ENCODE results near the gene ABCC1. TPM values are rescaled to one million over a fixed set of nuclear protein-coding genes. Genes with fewer than 3 reads are reported as not detected.

Gene ABCC1
- total RNA-seq, 6 experiments from 2014 or later, result 49.3 to 63.6 (median 57.1) TPM

- peak overlapping the region; percentile 95 for H3K27ac Mint-ChIP-seq
- H3K9me3 Mint-ChIP-seq, result peaks cover 8% of the 10 kb centered on the region
- peaks cover 23% of the 10 kb centered on the region for H3K4me1 Mint-ChIP-seq (ENCODE audit: low read depth)
- TF ChIP-seq, protein P1, sequence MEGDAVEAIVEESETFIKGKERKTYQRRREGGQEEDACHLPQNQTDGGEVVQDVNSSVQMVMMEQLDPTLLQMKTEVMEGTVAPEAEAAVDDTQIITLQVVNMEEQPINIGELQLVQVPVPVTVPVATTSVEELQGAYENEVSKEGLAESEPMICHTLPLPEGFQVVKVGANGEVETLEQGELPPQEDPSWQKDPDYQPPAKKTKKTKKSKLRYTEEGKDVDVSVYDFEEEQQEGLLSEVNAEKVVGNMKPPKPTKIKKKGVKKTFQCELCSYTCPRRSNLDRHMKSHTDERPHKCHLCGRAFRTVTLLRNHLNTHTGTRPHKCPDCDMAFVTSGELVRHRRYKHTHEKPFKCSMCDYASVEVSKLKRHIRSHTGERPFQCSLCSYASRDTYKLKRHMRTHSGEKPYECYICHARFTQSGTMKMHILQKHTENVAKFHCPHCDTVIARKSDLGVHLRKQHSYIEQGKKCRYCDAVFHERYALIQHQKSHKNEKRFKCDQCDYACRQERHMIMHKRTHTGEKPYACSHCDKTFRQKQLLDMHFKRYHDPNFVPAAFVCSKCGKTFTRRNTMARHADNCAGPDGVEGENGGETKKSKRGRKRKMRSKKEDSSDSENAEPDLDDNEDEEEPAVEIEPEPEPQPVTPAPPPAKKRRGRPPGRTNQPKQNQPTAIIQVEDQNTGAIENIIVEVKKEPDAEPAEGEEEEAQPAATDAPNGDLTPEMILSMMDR (IDR thresholded peaks at IDR 0.05), result no peak
- H3K4me3 Mint-ChIP-seq, result no peak overlapping the region
- no peaks in the 10 kb centered on the region for H3K36me3 Mint-ChIP-seq (ENCODE audit: low read depth)
- no peaks in the 10 kb centered on the region; the same call in none of the 2 replicates for H3K27me3 Mint-ChIP-seq (ENCODE audit: insufficient read depth)
- DNase-seq, result no peak
These were observed 30.1 kb upstream of the ABCC1 start for GRCh38 chr16:15919331-15919730.

- H3K9me3 Mint-ChIP-seq, result no peaks in the 10 kb centered on the region
- no peak overlapping the region for H3K4me3 Mint-ChIP-seq
- TF ChIP-seq, protein P1 (IDR thresholded peaks at IDR 0.05), result no peak
- no peaks in the 10 kb centered on the region; the same call in 1 of the 2 replicates for H3K27me3 Mint-ChIP-seq (ENCODE audit: insufficient read depth)
- H3K36me3 Mint-ChIP-seq (ENCODE audit: low read depth), result no peaks in the 10 kb centered on the region
- H3K27ac Mint-ChIP-seq, result no peak overlapping the region
- no peak for DNase-seq
- H3K4me1 Mint-ChIP-seq (ENCODE audit: low read depth), result peaks cover 11% of the 10 kb centered on the region
These were observed 24.4 kb upstream of the ABCC1 start for GRCh38 chr16:15924996-15925395.

- Mint-ChIP-seq H3K4me1 (ENCODE audit: low read depth) (peaks cover 5% of the 10 kb centered on the region), H3K27me3 (ENCODE audit: insufficient read depth) (no peaks in the 10 kb centered on the region; the same call in 1 of the 2 replicates), H3K9me3 (no peaks in the 10 kb centered on the region), H3K36me3 (ENCODE audit: low read depth) (no peaks in the 10 kb centered on the region), H3K27ac (no peak overlapping the region), H3K4me3 (no peak overlapping the region)
- no peak for DNase-seq
- TF ChIP-seq, protein P1 (IDR thresholded peaks at IDR 0.05), result no peak
These were observed 23.8 kb upstream of the ABCC1 start for GRCh38 chr16:15925631-15926030.

GRCh38 chr16:15928261-15929104 is 20.9 kb upstream of the ABCC1 start:
- H3K27ac Mint-ChIP-seq, result no peak overlapping the region
- DNase-seq, result no peak

DNA sequence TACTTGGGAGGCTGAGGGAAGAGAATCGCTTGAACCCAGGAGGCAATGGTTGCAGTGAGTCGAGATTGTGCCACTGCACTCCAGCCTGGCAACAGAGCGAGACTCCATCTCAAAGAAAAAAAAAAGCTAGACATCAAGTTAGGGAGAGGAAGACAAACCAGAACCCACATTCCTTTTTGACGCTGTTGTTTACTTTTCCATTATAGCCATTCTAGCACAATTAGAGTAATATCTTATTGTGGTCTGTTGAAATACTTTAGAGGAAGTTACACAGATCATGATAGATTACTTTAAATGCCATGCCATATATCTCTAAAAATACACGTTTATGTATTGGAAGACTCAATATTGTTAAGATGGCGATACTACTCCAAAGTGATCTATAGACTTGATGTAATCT is 16.5 kb upstream of the ABCC1 start:
- no peaks in the 10 kb centered on the region for H3K4me1 Mint-ChIP-seq (ENCODE audit: low read depth)

More at GRCh38 chr16:15928261-15929104, 20.9 kb upstream of the ABCC1 start:
- H3K4me1 Mint-ChIP-seq (ENCODE audit: low read depth), result no peaks in the 10 kb centered on the region
- H3K9me3 Mint-ChIP-seq, result peaks cover 4% of the 10 kb centered on the region; the same call in 1 of the 2 replicates
- TF ChIP-seq, protein P1 (IDR thresholded peaks at IDR 0.05), result no peak
- H3K27me3 Mint-ChIP-seq (ENCODE audit: insufficient read depth), result no peaks in the 10 kb centered on the region; the same call in 1 of the 2 replicates
- H3K36me3 Mint-ChIP-seq (ENCODE audit: low read depth), result no peaks in the 10 kb centered on the region
- H3K4me3 Mint-ChIP-seq, result no peak overlapping the region

More for the DNA sequence above, 16.5 kb upstream of the ABCC1 start:
- TF ChIP-seq, protein P1 (IDR thresholded peaks at IDR 0.05), result no peak
- peaks cover 13% of the 10 kb centered on the region; the same call in 1 of the 2 replicates for H3K9me3 Mint-ChIP-seq
- peaks cover 4% of the 10 kb centered on the region for H3K36me3 Mint-ChIP-seq (ENCODE audit: low read depth)
- no peaks in the 10 kb centered on the region for H3K27me3 Mint-ChIP-seq (ENCODE audit: insufficient read depth)
- H3K4me3 Mint-ChIP-seq, result no peak overlapping the region
- DNase-seq, result no peak
- no peak overlapping the region for H3K27ac Mint-ChIP-seq
